ENCODE measurements around the gene LHFPL3. TPM values are rescaled to one million over a fixed set of nuclear protein-coding genes. Genes with fewer than 3 reads are reported as not detected.

Gene LHFPL3
- total RNA-seq, 1 donor from 2014 or later = not detected

DNA sequence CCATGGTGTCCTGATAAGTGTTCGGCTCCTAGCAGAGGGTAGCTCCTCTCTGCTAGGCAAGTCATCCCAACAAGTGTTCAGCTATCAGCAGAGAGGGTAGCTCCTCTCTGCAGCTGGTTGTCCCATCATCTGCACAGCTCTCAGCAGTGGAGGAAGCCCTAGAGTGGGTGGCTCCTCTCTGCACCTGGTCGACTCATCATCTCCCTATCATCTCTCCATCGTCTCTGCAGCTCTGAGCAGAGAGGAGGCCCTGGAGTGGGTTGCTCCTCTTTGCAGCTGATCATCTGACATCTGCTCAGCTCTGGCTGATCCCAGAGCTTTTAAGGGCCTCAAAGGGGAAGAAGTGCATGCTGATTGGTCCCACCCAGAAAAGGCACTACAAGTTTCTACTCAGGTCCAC lies 485.7 kb downstream of the LHFPL3 start:
- intact Hi-C loops (cut with DNase I) = no loop called here
- DNase-seq (ENCODE audit: low spot score) (no peak), ATAC-seq (no peak)

DNA sequence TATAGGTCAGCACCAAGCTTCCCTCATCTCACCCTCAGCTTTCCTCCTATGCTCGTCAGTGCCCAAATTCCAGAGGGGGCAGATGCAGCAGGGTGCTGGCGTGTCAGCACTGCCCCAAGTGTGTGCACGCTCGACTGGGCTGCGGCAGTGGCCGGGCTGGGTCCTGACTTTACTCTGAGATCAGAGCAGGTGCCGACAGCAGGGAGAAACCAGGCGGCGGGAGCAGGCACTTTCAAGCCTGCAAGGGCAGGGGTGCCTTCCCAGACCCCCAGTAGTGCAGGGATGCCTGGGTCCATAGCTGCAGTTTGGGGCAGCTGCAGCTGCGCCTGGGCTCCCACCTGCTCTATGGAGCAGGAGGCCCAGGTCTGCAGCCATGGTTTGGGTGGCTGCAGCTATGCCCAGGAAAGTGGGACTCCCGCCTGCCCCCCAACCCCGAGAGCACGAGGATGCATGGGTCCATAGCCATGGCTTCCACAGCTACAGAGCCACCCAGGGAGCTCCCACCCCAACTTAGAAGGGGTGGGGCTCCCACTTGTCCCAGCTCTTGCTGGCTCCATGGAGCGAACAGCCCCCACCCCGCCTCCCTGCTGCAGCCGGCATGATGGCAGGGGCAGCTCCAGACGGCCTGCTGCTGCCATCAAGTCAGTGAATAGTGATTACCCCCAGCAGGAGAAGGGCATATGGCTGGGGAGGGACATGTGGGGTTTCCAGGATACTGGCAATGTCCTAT lies 486.4 kb downstream of the LHFPL3 start:
- DNase-seq (ENCODE audit: low spot score) (no peak), ATAC-seq (no peak)
- intact Hi-C loops (cut with DNase I) = no loop called here

DNA sequence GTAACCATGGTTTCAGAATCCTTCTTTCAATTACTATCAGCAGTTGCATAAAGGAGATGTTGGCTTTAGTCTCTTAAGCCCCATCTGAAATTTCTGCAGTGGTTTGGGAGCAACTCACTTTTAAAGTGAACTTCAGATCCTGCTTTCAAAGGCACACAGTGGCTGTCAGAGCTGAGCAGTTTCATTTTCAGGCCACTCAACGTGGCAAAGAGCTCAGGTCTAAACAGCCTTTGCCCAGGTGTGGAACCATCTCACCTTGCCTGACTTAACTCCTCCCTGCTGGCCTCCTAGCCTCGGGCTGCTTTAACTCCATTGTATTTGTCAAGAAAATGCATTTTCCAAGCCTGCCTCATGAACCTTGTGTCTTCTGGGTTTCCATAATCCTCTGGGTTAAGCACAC lies 488.1 kb downstream of the LHFPL3 start:
- ATAC-seq = no peak
- intact Hi-C loops (cut with DNase I) = no loop called here
- no peak for DNase-seq (ENCODE audit: low spot score)

DNA sequence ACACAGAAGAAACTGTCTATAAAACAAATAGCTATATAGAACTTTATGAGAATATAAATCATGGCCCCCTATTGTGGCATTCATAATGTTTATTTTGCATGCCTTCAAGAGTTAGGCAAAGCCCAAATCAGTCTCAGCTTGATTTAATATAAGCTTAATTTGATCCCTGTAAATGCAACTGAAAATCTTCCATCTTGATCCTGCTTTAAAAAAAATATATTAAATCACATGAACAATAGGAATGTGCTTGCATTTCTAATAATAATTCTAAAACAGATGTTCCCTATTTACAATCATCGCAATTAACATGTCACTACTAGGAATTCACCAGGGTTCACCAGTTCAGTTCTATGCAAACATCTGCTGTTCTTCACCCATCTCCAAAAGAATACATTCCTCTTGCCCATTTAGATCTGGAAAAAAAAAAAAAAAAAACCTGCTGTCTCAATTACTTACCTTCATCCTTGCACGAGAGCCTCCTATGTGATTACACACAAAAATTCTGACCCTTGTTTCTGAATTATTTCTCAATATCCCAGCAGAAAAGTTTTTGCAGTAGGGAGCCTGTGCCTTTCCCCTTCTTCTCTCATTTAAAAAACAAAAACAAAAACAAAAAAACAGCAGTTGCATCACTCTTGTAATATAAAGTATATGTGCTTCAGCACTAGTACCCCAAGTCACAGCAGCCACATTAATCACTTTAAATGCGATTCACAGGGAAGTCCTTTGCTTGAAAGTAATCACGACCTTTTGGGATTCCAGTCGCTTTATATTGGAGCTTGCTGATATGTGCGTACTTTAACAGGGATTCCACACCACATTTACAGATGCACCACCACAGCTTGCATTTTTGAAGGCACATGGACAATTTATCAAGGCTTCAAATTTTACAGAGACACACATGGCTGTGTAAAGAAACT lies 490.8 kb downstream of the LHFPL3 start:
- ATAC-seq (no peak), DNase-seq (ENCODE audit: low spot score) (no peak)
- intact Hi-C loops (cut with DNase I) = no loop called here

DNA sequence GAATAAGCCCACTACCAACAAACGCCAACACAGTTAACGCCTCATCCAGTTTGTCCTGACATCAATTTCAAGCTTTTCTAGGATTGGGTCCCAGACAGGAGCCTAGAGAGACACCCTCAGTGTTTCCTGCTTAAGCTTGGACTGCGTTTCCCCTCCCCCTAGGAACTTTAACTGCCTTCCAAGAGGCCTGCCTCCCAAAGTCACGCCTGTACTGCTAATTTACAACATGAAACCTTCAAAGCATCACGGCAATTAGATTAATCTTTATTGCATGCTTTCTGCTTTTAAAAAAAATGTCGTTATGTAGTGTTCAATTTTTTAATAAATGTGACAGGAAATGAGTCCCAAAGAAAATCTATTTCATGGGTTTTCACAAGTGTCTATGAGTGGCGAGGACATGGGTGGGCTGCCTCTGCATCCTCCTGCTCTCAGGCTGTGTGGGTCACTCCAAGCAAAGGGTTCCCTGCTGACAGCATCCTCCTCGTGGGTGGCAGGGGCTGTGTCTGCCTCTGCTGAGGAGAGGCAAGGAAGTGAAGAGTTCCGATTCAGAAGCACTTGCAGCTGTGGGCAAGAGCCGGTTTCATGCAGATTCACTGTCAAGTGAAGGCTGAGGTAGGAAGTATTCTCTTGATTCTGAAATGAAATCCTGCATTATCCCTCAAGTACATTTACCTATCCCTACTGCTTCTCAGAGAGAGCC lies 492.6 kb downstream of the LHFPL3 start:
- no peak for DNase-seq (ENCODE audit: low spot score)
- no peak for ATAC-seq
- intact Hi-C loops (cut with DNase I) = no loop called here

DNA sequence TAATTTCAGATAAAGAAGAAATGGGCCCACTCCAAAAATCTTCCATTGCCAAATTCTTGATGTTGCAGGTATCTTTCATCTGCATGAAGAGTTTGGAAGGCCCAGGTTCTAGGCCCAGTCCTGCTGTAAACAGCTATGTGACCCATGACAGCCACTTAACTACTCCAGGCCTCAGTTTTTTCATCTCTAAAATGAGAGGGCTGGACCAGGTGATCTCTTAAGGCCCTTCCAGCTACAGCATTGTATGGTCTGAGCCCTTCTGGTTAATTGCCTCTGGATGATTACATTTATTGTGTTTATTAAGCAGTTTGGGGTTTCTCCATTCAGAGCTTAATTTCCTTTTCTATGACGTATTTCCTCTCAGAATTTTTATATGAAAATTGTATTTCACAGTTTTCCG lies 494.8 kb downstream of the LHFPL3 start:
- ATAC-seq (no peak), DNase-seq (ENCODE audit: low spot score) (no peak)
- intact Hi-C loops (cut with DNase I) = no loop called here

DNA sequence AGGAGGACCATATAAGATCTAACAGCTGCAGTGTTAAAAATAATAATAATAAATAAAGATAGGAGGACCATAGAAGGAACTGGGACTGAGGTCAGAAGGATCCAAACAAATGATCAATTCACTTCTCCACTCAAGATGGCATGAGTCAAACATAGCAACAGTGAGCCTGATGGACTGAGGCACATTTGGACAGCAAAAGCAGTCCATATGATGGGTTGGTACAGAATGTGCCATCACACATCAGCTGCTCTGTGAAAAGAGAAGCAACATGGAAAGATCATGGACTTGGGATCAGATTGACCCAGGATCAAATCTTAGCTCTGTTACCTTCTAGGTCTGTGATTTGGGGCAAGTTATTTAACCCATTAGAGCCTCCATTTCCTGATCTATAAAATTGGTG lies 496.7 kb downstream of the LHFPL3 start:
- no peak for DNase-seq (ENCODE audit: low spot score)
- intact Hi-C loops (cut with DNase I) = no loop called here
- no peak for ATAC-seq

DNA sequence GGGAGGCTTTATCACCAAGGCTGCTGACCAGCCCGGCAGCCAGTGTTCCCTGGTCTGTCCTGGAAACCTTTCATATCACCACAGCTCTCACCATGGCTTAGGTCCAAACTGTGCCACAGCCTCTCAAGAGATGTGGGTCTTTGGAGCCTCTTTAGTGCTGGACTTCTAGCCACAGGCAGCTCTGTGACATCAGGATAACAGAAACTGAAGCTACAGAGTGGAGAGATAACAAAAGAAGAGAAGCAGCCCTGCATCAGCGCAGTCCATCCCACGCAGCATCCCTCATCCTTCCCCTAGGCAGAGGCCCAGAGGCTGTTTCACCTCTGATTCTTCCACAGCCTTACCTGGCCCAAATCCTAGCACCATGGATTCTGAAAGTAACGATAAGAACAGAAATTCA lies 497.7 kb downstream of the LHFPL3 start:
- intact Hi-C loops (cut with DNase I) = no loop called here
- ATAC-seq (no peak), DNase-seq (ENCODE audit: low spot score) (no peak)

DNA sequence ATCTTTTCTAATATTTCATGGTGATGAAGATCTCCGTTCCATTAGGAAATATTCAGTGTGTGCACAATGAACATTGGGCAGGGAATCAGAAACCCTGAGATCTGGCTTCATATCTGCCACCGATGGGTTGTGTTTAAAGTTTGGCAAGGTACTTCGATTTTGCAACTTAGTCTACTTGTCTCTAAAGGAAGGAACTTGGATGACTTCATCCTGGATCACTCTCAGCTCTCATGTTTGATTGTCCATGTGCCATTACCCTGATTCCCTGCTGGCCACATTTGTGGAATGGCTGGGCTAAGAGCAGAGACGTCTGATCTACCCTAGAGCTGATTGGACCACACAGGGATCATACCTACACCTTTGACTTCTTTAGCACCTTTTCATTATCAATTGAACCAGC lies 508.6 kb downstream of the LHFPL3 start:
- intact Hi-C loops (cut with DNase I) = no loop called here
- ATAC-seq = peak; percentile 72
- DNase-seq (ENCODE audit: low spot score) = no peak

DNA sequence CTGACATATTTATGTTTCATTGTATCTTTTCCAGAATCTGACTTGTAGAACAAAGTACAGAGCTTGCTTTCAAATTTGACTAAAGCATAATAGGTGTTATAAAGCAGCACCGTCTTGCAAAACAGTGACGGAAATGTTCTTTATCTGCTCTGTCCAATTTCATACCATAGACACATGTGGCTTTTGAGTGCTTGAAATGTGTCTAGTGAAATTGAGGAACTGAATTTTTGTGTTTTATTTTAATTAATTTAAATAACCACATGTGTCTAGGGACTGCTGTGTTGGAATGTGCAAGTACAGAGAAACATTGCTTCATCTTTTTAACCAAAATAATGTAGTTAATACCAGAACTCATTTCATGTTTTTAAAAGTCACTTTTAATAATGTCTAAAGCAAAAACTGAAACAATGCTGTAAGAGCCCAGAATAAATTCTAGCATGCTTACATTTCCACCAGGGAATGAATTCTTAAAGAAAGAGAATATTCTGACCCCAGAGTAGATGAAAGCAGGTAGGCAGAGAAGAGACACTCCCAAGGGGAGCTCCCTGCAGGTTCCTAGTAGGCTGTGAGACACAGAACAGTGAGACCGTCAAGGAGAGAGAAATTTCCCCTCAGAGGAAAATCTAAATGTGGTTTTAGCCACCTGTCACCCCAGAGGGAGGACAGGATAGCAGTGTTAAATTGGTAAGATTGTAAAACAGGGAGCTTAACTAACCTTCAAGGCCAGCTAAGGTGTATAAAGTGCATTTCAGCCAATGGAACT lies 510.3 kb downstream of the LHFPL3 start:
- intact Hi-C loops (cut with DNase I) = no loop called here
- DNase-seq (ENCODE audit: low spot score) (no peak), ATAC-seq (no peak)

DNA sequence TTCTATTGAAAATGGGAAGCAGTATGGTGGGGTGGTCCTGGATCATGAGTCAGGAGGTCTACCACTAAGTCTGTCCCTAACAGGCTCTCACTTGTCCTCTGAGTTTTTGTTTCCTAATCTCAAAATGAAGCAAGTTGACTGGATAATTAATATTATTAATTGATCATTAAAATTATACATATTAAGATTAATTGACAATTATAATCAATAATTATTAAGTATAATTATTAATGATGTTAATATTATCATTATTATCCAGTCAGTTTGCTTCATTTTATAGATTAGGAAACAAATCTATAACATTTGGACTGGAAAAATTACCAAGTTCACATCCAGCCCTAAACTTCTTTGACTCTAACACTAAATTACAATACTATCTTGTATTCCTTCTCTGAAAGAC lies 511.4 kb downstream of the LHFPL3 start:
- intact Hi-C loops (cut with DNase I) = loop anchor here (2.0 kb wide), 1 partner anchor 75 kb away; no protein-coding TSS in a partner anchor
- no peak for ATAC-seq
- DNase-seq (ENCODE audit: low spot score) = no peak

DNA sequence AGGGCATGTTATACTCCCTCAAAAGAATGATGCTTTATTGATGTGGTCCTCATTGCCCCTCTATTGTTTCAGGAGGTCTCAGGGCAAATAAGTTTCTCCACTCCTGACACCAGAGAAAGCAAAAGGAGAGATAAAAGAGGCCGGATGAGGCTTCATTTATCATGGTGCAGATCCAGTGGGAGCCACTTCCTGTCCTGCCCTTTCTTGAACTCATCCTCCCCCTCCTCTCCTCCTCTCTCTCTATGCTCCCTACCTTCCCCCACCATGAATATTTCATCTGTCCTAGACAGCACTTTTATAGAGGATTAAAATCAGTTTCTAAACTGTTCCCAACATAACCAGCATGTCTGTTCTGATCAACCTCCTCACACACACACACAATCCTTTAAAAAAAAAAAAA lies 513.4 kb downstream of the LHFPL3 start:
- intact Hi-C loops (cut with DNase I) = loop anchor here (2.0 kb wide), 1 partner anchor 73 kb away; no protein-coding TSS in a partner anchor
- DNase-seq (ENCODE audit: low spot score) = no peak
- ATAC-seq = no peak

DNA sequence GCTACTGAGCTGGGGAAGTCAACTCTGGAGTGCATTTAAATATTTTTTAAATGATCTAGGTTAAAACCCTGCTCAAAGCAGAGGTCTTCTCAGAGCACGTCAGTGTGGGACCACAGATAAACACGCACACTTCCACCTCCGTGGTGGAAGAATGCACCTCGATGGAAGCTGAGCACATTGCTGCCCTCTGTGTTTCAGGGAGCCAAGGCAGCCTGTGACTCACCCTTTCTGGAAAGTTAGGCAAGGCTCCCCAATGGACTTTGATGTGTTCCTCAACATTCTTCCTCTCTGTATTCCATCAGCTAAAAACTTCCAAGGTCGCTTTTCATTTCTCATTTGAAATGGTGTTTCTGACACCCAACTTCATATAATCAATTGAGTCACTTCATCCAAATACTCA lies 514.8 kb downstream of the LHFPL3 start:
- intact Hi-C loops (cut with DNase I) = no loop called here
- DNase-seq (ENCODE audit: low spot score) (no peak), ATAC-seq (no peak)

DNA sequence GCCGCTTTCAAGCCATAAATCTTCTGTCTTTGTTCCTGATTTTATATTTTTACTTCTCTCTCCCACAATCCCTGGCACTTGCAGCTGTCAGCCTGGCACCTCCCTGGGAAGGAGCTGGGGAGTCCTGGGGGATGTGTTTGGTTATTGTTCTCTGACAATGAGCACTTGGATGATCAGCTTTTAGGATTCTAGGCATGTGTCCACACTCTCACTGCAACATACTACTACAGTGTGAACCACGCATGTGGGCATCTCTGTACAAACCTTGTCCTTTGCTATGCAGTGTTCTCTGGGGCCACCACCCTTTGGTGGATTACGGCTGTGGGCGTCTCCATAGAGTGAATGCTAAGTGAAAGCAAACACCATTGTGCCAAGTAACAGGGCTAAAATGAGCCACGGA lies 517.2 kb downstream of the LHFPL3 start:
- no peak for ATAC-seq

DNA sequence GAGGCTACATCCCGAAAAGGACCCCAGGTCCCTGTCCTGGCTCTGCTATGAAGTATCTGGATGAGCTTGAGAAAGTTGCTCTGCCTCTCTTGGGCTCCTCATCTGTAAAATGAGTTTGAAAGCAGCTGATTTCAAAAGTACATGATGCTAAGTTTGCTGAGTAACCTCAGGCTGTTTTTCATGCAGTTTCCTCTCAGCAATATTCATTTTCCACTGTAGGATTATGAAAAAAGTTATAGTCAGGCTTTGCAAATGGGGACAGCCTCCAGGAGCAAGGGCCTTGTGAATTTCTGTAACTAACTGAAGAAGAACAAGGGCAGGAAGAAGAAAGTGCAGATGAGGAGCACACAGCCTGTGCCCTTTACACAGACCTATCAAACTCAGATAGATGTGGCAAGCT lies 518.3 kb downstream of the LHFPL3 start:
- intact Hi-C loops (cut with DNase I) = no loop called here
- ATAC-seq = no peak

More for the DNA sequence above, 517.2 kb downstream of the LHFPL3 start:
- intact Hi-C loops (cut with DNase I) = no loop called here
- DNase-seq (ENCODE audit: low spot score) = no peak

DNA sequence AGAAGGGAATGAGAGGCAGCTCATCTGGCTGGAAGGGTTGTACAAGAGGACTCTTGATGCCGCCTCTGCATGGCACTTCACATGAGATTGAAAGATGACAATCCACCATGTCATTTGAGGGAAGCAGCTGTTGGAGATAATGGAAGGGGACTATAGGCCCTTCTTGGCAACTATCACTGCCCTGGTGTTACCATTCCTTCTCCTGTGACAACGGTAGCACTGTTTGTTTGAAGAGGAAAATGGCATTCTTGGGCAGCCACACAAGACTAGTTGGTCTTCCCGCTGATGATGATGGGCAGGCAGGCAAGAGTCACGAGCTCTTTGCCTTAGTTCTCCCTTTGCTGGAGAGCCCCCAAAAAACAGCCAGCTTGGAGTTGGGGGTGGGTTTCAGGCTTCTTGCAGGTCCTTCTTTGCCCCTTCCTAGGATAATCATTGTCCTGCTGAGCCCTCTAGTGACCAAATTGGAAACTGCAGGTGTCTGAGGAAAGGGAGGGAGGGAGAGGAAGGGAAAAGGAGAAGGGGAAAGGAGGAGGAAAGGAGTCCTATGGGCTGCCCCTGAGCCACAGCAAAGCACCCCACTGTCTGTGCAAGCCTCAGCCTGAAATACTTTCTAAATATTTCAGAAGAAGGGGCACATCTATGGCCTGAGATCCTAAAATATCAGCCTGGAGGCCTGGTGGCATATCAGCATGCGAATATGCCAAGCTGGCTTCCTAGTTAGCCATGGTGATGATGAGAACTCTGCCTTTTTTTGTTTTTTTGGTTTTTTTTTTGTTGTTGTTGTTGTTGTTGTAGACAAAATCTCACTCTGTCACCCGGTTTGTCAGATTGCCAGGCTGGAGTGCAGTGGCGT lies 520.0 kb downstream of the LHFPL3 start:
- DNase-seq (ENCODE audit: low spot score) (peak; percentile 72), ATAC-seq (peak; percentile 31)
- intact Hi-C loops (cut with DNase I) = no loop called here

More for the DNA sequence above, 518.3 kb downstream of the LHFPL3 start:
- DNase-seq (ENCODE audit: low spot score) = no peak

DNA sequence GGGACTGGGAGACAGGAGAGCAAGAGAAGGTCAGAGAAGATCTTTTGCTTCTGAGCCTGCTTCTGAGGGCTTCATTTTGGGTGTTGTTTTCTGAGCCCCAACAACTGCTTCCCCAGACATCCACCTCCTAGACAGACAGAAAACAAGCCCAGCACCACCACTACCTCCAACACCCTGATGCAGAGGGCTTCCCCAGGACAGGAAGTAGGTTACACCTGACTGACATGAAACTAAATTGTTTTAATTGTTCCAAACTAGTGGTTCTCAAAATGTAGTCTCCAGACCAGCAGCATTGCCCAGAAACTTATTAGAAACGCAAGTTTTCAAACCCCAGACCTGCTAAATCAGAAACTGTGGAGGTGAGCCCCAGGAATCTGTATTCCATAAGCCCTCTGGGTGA lies 522.0 kb downstream of the LHFPL3 start:
- no peak for DNase-seq (ENCODE audit: low spot score)
- intact Hi-C loops (cut with DNase I) = no loop called here
- ATAC-seq = no peak

DNA sequence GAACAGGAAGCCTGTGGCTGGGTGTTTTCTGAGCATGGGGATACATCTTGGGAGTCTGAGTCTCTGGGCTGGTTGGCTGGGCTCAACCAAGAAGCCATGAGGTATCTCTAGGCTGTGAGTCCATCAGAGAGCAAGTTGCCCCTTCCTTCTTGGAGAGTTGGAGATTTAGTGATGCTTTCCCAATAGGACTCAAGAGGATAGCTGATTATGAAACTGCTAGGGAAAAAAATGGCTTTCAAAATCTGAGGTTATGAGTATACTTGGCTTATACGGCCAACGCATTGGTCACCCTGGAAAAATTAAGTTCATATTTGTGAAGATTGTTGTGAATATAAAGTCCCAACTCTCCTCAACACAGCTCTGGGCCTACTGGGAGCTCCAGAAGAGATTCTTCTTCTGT lies 522.9 kb downstream of the LHFPL3 start:
- peak; percentile 62 for ATAC-seq
- intact Hi-C loops (cut with DNase I) = no loop called here
- no peak for DNase-seq (ENCODE audit: low spot score)
